GM23338 (cell line): ENCODE results near the gene GRID1. TPM values are rescaled to one million over a fixed set of nuclear protein-coding genes. Genes with fewer than 3 reads are reported as not detected.

ENCODE experiments used
- ATAC-seq: fragments of 200-7000 bp; cut with Tn5 transposase; 3 replicates; pipeline ENCODE4 v1.9.1; 2020
- DNase-seq: peaks from one replicate; pipeline ENCODE4 v3.0.0-alpha.2; 2015; ENCODE audit warnings: low spot score
- H2AFZ ChIP-seq: fragments of 200-600 bp; sonication (generic); 2 replicates; pipeline ENCODE4 v1.8.0; 2016; ENCODE audit warnings: antibody characterized with exemption, mild to moderate bottlenecking, moderate library complexity
- H3F3A ChIP-seq: fragments of 200-600 bp; sonication (generic); replicated peaks from 2 replicates; pipeline ENCODE4 v1.8.0; 2017; ENCODE audit warnings: antibody characterized with exemption, mixed run types, low read depth
- H3K27ac ChIP-seq: fragments of 200-600 bp; sonication (generic); 2 replicates; pipeline ENCODE4 v1.6.1; 2016; ENCODE audit warnings: low read depth
- H3K27me3 ChIP-seq: fragments of 200-600 bp; sonication (generic); 2 replicates; pipeline ENCODE4 v1.8.0; 2016; ENCODE audit warnings: mild to moderate bottlenecking, mixed run types, moderate library complexity; ENCODE audit not compliant: insufficient read depth
- H3K36me3 ChIP-seq: fragments of 200-600 bp; sonication (generic); 2 replicates; pipeline ENCODE4 v1.8.0; 2016; ENCODE audit warnings: mild to moderate bottlenecking; ENCODE audit not compliant: insufficient read depth
- H3K4me1 ChIP-seq: fragments of 200-600 bp; sonication (generic); 2 replicates; pipeline ENCODE4 v1.8.0; 2016; ENCODE audit warnings: mild to moderate bottlenecking, moderate library complexity; ENCODE audit not compliant: insufficient read depth
- H3K4me2 ChIP-seq: fragments of 200-600 bp; sonication (generic); 2 replicates; pipeline ENCODE4 v1.7.1; 2017; ENCODE audit warnings: mixed run types
- H3K4me3 ChIP-seq: fragments of 200-600 bp; sonication (generic); 2 replicates; pipeline ENCODE4 v1.6.1; 2016; ENCODE audit warnings: mixed run types
- H3K79me2 ChIP-seq: fragments of 200-600 bp; sonication (generic); replicated peaks from 2 replicates; pipeline ENCODE4 v1.8.0; 2017; ENCODE audit warnings: mild to moderate bottlenecking; ENCODE audit not compliant: insufficient read depth
- H3K9me2 ChIP-seq: fragments of 200-600 bp; sonication (generic); 2 replicates; pipeline ENCODE4 v1.8.0; 2017; ENCODE audit not compliant: insufficient read depth
- H4K20me1 ChIP-seq: fragments of 200-600 bp; sonication (generic); replicated peaks from 2 replicates; pipeline ENCODE4 v1.8.0; 2017; ENCODE audit warnings: mild to moderate bottlenecking; ENCODE audit not compliant: insufficient read depth
- H3K27ac Mint-ChIP-seq: 2 replicates; pipeline ENCODE4 v1.8.0; 2020; ENCODE audit warnings: inconsistent platforms, mild to moderate bottlenecking, moderate library complexity, mixed read lengths
- H3K27me3 Mint-ChIP-seq: 3 replicates; pipeline ENCODE4 v1.8.0; 2022; ENCODE audit warnings: low read depth, mild to moderate bottlenecking, moderate library complexity, mixed read lengths, inconsistent platforms; ENCODE audit not compliant: insufficient read depth, poor library complexity
- H3K36me3 Mint-ChIP-seq: 3 replicates; pipeline ENCODE4 v1.8.0; 2021; ENCODE audit warnings: low read depth, mild to moderate bottlenecking, inconsistent platforms, moderate library complexity, mixed read lengths
- H3K4me1 Mint-ChIP-seq: 3 replicates; pipeline ENCODE4 v1.8.0; 2020; ENCODE audit warnings: mild to moderate bottlenecking, inconsistent platforms, mixed read lengths
- H3K4me3 Mint-ChIP-seq: 3 replicates; pipeline ENCODE4 v1.8.0; 2021; ENCODE audit warnings: moderate library complexity, mild to moderate bottlenecking, inconsistent platforms, mixed read lengths
- H3K9me3 Mint-ChIP-seq: 3 replicates; pipeline ENCODE4 v1.8.0; 2020; ENCODE audit warnings: moderate library complexity, mild to moderate bottlenecking, inconsistent platforms, mixed read lengths
- CREB1 ChIP-seq: fragments of 250-450 bp; sonication (Bioruptor Pico); IDR thresholded peaks from 2 replicates; pipeline ENCODE4 v1.5.0; 2020; ENCODE audit warnings: low read depth, mild to moderate bottlenecking, moderate library complexity
- EZH2phosphoT487 ChIP-seq: fragments of 200-600 bp; sonication (generic); IDR thresholded peaks from one replicate; pipeline ENCODE4 v1.8.1; 2018; ENCODE audit warnings: antibody characterized with exemption; ENCODE audit not compliant: unreplicated experiment
- JUNB ChIP-seq: IDR thresholded peaks from one replicate; pipeline ENCODE4 v1.6.1; 2016; ENCODE audit warnings: antibody characterized with exemption; ENCODE audit not compliant: unreplicated experiment
- NANOG ChIP-seq: IDR thresholded peaks from 2 replicates; pipeline ENCODE4 v1.6.1; 2016; ENCODE audit warnings: antibody characterized with exemption, borderline replicate concordance
- POLR2AphosphoS5 ChIP-seq: IDR thresholded peaks from 2 replicates; pipeline ENCODE4 v1.6.1; 2016; ENCODE audit warnings: antibody characterized with exemption, low read depth
- STAT1 ChIP-seq: IDR thresholded peaks from one replicate; pipeline ENCODE4 v1.6.1; 2016; ENCODE audit warnings: antibody characterized with exemption; ENCODE audit not compliant: unreplicated experiment
- ZNF114 ChIP-seq: fragments of 250-450 bp; sonication (Bioruptor Pico); IDR thresholded peaks from 2 replicates; pipeline ENCODE4 v1.5.0; 2020; ENCODE audit warnings: mild to moderate bottlenecking, moderate library complexity
- ZNF331 ChIP-seq: fragments of 250-450 bp; sonication (Bioruptor Pico); IDR thresholded peaks from 2 replicates; pipeline ENCODE4 v1.5.0; 2020; ENCODE audit warnings: low read depth, mild to moderate bottlenecking, moderate library complexity
- polyA plus RNA-seq: library from polyadenylated mRNA; unstranded; fragments of >200 nt; fragmentation: Nextera tagmentation; extraction: Ambion mirVana; gene quantifications from 2 replicates; pipeline ENCODE4 v1.2.1, GENCODE V29; 2016
- total RNA-seq: library from RNA; depleted of rRNA; stranded (reverse); fragments of >200 nt; shearing (Covaris generic); gene quantifications from 2 replicates; pipeline ENCODE4 v1.2.3, GENCODE V29; 2014
- TF ChIP-seq, protein P1 (sequence below), 2 experiments: fragments of 200-600 bp in 1 of 2; sonication (generic) in 1 of 2; conservative IDR thresholded peaks; 2 replicates each; pipeline versions ENCODE4 v1.5.1 to v1.6.1; 2016 to 2017; ENCODE audit warnings: antibody characterized with exemption in 2 of 2, low read depth in 2 of 2, mild to moderate bottlenecking in 2 of 2, moderate library complexity in 1 of 2
- TF ChIP-seq, protein P2 (sequence below): IDR thresholded peaks from one replicate; pipeline ENCODE4 v1.6.1; 2018; ENCODE audit warnings: antibody characterized with exemption; ENCODE audit not compliant: unreplicated experiment
- TF ChIP-seq, protein P3 (sequence below): fragments of 250-450 bp; sonication (Bioruptor Pico); IDR thresholded peaks from 2 replicates; pipeline ENCODE4 v1.5.0; 2020; ENCODE audit warnings: mild to moderate bottlenecking, moderate library complexity

GRID1 gene
- total and polyA plus RNA-seq, 2 experiments from 2014 or later: 0.14 to 0.15 TPM

DNA sequence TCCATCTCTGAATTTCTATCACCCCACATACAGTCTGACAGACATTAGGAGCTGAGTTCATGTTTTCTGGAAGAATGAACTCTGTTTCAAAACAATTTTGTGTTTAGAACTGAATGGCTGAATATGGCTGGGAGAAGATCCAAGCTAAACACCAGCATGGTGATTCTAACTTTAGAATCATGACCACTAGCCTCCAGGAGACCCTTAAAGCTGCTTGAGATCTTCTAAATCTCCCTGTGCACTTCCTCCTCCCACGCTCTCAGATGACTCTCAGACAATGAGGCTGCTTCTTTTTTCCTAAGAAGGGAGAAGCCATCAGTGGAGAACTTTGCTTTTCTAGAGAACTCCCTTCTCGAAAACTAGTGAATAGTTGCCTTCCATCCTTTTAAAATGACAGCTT lies 711.2 kb downstream of the GRID1 start:
- TF ChIP-seq, protein P1, sequence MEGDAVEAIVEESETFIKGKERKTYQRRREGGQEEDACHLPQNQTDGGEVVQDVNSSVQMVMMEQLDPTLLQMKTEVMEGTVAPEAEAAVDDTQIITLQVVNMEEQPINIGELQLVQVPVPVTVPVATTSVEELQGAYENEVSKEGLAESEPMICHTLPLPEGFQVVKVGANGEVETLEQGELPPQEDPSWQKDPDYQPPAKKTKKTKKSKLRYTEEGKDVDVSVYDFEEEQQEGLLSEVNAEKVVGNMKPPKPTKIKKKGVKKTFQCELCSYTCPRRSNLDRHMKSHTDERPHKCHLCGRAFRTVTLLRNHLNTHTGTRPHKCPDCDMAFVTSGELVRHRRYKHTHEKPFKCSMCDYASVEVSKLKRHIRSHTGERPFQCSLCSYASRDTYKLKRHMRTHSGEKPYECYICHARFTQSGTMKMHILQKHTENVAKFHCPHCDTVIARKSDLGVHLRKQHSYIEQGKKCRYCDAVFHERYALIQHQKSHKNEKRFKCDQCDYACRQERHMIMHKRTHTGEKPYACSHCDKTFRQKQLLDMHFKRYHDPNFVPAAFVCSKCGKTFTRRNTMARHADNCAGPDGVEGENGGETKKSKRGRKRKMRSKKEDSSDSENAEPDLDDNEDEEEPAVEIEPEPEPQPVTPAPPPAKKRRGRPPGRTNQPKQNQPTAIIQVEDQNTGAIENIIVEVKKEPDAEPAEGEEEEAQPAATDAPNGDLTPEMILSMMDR (conservative IDR thresholded peaks at IDR 0.05; ENCODE audit: low read depth in 2 of 2): no peak
- no peak for TF ChIP-seq STAT1
- no peak for TF ChIP-seq CREB1 (CRISPR knock-in tag)
- no peak for TF ChIP-seq EZH2phosphoT487
- no peak for TF ChIP-seq POLR2AphosphoS5
- no peak for TF ChIP-seq JUNB
- no peak for TF ChIP-seq NANOG
- TF ChIP-seq, protein P2, sequence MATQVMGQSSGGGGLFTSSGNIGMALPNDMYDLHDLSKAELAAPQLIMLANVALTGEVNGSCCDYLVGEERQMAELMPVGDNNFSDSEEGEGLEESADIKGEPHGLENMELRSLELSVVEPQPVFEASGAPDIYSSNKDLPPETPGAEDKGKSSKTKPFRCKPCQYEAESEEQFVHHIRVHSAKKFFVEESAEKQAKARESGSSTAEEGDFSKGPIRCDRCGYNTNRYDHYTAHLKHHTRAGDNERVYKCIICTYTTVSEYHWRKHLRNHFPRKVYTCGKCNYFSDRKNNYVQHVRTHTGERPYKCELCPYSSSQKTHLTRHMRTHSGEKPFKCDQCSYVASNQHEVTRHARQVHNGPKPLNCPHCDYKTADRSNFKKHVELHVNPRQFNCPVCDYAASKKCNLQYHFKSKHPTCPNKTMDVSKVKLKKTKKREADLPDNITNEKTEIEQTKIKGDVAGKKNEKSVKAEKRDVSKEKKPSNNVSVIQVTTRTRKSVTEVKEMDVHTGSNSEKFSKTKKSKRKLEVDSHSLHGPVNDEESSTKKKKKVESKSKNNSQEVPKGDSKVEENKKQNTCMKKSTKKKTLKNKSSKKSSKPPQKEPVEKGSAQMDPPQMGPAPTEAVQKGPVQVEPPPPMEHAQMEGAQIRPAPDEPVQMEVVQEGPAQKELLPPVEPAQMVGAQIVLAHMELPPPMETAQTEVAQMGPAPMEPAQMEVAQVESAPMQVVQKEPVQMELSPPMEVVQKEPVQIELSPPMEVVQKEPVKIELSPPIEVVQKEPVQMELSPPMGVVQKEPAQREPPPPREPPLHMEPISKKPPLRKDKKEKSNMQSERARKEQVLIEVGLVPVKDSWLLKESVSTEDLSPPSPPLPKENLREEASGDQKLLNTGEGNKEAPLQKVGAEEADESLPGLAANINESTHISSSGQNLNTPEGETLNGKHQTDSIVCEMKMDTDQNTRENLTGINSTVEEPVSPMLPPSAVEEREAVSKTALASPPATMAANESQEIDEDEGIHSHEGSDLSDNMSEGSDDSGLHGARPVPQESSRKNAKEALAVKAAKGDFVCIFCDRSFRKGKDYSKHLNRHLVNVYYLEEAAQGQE: no peak
- no peak for TF ChIP-seq ZNF331 (CRISPR knock-in tag)
- TF ChIP-seq ZNF114 (CRISPR knock-in tag): no peak
- TF ChIP-seq, protein P3, sequence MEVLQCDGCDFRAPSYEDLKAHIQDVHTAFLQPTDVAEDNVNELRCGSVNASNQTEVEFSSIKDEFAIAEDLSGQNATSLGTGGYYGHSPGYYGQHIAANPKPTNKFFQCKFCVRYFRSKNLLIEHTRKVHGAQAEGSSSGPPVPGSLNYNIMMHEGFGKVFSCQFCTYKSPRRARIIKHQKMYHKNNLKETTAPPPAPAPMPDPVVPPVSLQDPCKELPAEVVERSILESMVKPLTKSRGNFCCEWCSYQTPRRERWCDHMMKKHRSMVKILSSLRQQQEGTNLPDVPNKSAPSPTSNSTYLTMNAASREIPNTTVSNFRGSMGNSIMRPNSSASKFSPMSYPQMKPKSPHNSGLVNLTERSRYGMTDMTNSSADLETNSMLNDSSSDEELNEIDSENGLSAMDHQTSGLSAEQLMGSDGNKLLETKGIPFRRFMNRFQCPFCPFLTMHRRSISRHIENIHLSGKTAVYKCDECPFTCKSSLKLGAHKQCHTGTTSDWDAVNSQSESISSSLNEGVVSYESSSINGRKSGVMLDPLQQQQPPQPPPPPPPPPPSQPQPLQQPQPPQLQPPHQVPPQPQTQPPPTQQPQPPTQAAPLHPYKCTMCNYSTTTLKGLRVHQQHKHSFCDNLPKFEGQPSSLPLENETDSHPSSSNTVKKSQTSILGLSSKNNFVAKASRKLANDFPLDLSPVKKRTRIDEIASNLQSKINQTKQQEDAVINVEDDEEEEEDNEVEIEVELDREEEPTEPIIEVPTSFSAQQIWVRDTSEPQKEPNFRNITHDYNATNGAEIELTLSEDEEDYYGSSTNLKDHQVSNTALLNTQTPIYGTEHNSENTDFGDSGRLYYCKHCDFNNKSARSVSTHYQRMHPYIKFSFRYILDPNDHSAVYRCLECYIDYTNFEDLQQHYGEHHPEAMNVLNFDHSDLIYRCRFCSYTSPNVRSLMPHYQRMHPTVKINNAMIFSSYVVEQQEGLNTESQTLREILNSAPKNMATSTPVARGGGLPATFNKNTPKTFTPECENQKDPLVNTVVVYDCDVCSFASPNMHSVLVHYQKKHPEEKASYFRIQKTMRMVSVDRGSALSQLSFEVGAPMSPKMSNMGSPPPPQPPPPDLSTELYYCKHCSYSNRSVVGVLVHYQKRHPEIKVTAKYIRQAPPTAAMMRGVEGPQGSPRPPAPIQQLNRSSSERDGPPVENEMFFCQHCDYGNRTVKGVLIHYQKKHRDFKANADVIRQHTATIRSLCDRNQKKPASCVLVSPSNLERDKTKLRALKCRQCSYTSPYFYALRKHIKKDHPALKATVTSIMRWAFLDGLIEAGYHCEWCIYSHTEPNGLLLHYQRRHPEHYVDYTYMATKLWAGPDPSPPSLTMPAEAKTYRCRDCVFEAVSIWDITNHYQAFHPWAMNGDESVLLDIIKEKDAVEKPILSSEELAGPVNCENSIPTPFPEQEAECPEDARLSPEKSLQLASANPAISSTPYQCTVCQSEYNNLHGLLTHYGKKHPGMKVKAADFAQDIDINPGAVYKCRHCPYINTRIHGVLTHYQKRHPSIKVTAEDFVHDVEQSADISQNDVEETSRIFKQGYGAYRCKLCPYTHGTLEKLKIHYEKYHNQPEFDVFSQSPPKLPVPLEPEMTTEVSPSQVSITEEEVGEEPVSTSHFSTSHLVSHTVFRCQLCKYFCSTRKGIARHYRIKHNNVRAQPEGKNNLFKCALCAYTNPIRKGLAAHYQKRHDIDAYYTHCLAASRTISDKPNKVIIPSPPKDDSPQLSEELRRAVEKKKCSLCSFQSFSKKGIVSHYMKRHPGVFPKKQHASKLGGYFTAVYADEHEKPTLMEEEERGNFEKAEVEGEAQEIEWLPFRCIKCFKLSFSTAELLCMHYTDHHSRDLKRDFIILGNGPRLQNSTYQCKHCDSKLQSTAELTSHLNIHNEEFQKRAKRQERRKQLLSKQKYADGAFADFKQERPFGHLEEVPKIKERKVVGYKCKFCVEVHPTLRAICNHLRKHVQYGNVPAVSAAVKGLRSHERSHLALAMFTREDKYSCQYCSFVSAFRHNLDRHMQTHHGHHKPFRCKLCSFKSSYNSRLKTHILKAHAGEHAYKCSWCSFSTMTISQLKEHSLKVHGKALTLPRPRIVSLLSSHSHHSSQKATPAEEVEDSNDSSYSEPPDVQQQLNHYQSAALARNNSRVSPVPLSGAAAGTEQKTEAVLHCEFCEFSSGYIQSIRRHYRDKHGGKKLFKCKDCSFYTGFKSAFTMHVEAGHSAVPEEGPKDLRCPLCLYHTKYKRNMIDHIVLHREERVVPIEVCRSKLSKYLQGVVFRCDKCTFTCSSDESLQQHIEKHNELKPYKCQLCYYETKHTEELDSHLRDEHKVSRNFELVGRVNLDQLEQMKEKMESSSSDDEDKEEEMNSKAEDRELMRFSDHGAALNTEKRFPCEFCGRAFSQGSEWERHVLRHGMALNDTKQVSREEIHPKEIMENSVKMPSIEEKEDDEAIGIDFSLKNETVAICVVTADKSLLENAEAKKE (CRISPR knock-in tag): no peak
- Histone ChIP-seq H2AFZ (no peak overlapping the region), H3F3A (no peaks in the 10 kb centered on the region), H3K36me3 (no peaks in the 10 kb centered on the region), H3K4me1 (no peaks in the 10 kb centered on the region), H4K20me1 (no peaks in the 10 kb centered on the region), H3K4me3 (no peak overlapping the region), H3K79me2 (no peaks in the 10 kb centered on the region), H3K27ac (no peak overlapping the region), H3K4me2 (no peak overlapping the region), H3K9me2 (no peaks in the 10 kb centered on the region), H3K27me3 (no peaks in the 10 kb centered on the region)
- no peaks in the 10 kb centered on the region for H3K4me1 Mint-ChIP-seq
- DNase-seq (no peak), ATAC-seq (no peak)
- peaks cover 3% of the 10 kb centered on the region for H3K27me3 Mint-ChIP-seq
- H3K4me3 Mint-ChIP-seq: no peak overlapping the region
- peaks cover 31% of the 10 kb centered on the region for H3K9me3 Mint-ChIP-seq
- H3K27ac Mint-ChIP-seq: no peak overlapping the region
- peaks cover 14% of the 10 kb centered on the region for H3K36me3 Mint-ChIP-seq
